ENCODE data around the gene ST6GALNAC6.

The ST6GALNAC6 gene

DNA sequence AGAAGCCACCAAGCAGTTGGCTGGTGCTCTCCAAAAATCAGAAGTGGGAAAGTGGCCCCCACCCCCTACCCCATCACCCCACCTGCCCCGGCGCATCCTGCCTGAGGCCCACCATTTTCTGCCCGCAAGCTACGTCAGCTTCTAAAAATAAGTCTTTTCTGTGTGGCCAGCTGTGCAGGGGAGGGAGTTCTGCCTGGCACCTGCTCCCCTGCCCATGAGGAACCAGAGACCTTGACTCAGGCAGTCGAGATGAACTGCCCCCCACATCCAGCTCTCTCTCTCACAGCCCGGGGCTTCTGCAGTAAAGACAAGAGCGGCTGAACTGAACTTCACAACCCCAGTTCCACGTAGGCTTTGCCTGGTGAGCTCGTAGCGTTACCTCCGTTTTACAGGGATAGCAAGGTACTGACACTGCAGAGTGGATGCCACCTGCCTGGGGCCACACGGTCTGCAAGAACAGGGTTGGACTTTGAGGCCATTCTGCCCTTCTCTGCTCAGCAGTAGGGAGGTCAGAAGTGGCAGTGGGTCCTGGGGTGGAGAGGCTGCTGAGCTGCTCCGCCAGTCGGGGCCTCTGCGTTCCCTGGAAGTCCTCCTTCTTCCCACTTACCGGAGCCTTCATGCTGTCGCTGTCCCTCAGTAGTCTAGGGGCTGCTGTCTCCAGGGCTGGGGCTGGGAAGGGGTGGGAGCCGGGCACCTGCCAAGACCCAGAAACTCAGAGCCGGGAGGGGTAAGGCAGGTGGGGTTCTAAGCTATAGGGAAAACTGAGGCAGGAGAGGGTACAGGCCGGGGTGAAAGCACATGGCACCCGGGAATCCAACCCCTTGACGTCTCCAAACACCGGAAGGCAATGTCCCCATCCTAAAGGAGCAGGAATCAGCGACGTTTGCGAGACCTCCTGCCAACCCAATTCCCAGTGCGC, 16.7 kb upstream of the ST6GALNAC6 start:
- peak; percentile 7 for DNase-seq

DNA sequence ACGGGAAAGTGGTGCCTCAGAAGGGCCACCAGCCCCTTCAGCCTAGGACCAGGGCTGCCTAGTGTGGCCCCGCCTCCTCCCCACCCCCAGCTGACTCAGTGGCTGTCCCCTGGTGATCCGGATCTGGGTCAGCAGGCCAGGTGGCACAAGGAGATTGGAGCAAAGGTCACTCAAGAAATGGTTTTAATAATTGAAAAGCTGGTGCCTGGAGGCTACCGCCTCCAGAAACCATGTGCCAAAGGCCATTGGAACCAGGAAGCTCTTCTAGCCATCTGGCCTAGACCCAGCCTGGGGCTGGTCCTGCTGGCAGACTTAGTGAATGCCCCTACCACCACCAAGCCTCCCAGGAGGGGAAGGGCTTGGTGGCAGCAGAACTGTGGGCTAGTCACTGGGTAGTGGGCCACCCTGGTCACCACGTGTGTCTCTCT, 15.9 kb upstream of the ST6GALNAC6 start:
- DNase-seq = peak; percentile 11

DNA sequence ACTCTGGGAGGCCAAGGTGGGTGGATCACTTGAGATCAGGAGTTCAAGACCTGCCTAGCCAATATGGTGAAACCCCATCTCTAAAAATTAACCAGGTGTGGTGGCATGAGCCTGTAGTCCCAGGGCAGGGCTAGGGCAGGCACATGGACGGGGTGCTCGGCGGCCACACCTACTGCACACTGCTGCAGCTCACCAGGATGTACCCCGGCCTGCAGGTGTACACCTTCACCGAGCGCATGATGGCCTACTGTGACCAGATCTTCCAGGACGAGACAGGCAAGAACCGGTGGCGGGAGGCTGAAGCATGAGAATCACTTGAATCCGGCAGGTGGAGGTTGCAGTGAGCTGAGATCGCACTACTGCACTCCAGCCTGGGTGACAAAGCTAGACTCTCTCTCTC, 14.3 kb upstream of the ST6GALNAC6 start:
- no peak for DNase-seq

DNA sequence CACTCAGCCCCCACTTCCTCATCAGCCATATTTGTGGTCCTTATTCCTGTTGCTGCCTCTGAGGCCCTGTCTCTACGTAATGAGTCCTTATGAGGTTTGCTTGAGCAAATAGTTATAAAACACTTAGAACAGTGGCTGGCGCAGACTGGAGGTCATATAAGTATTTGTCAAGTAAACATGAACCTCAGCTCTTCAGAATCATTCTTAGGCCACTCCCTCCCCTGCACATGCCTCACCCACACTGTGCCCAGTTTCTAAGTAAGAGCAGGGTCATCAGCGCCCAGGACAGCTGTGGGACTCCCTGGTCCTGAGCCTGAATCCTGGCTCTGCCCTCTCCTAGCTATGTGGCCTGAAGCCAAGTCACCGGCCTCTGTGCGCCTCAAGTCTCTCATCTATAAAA, 13.5 kb upstream of the ST6GALNAC6 start:
- no peak for DNase-seq

DNA sequence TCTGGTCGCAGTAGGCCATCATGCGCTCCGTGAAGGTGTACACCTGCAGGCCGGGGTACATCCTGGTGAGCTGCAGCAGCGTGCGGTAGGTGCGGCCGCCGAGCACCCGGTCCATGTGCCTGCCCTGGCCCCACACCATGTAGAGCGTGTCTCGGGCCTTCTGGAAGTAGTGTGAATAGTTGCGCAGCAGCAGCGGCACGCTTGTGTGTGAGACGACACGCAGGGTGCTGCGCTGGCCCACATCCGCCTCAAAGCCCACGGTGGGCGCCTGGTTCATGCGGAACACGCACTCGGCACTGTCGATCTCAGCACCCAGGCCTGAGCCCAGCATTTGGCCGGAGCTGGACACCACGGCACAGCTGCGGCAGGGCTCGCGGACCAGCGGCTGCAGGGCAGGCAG, 12.9 kb upstream of the ST6GALNAC6 start:
- no peak for DNase-seq

DNA sequence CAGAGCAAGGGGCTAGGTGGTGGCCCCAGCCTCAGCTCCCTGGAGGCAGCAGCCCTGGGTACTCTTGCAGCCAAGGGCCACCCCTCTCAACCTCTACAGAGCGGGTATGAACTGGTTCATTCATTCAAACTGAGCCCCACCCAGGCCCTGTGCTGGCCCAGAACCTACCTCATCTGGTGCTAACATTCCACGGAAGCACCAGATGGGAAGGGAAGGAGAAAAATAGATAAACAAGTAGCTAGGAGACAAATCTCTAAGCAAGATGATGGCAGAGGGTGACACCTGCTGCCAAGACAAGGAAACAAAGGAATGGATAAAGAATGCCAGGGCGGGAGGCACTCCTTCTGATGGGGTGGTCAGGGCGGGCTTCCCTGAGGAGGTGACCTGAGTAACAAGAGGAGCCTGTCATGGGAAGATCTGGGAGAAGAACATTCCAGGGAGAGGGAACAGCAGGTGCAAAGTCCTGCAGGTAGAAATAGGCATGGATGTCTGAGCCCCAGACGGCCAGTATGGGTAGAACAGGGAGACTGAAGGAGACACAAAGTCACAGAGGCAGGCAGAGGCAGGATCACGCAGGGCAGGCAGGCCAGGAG, 11.3 kb upstream of the ST6GALNAC6 start:
- DNase-seq = no peak

DNA sequence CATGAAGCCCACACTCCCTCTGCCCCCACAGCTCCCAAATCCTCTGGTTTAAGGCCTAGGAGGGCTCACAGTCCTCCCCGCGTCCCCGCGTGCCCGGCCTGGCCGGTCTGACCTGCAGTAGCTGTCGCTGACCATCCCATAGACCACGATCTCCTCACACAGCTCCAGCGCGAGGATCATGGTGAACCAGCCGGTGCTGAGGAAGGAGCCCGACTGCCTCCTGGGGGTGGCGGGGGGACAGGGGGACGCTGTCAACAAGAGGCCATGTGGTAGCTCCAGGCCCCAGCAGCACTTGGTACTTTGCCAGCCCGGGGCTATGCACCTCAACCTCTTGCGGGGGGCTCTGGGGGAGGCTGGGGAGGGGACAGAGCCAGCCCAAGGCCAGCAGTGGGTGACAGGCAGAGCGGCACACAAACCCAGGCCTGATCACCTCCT, 10.5 kb upstream of the ST6GALNAC6 start:
- no peak for DNase-seq

DNA sequence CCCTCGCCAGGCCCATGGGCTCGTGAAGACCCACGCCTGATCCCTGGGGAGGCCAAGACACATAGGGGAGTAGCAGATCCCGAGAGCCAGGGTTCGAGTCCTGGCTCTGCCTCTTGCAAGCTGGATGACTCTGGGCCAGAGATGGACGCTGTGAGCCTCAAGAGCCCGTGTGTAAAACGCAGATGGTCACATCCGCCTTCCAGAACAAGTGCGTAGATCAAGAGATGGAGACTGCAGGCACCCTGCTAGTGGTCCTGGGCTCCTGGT, 9.2 kb upstream of the ST6GALNAC6 start:
- DNase-seq = no peak

DNA sequence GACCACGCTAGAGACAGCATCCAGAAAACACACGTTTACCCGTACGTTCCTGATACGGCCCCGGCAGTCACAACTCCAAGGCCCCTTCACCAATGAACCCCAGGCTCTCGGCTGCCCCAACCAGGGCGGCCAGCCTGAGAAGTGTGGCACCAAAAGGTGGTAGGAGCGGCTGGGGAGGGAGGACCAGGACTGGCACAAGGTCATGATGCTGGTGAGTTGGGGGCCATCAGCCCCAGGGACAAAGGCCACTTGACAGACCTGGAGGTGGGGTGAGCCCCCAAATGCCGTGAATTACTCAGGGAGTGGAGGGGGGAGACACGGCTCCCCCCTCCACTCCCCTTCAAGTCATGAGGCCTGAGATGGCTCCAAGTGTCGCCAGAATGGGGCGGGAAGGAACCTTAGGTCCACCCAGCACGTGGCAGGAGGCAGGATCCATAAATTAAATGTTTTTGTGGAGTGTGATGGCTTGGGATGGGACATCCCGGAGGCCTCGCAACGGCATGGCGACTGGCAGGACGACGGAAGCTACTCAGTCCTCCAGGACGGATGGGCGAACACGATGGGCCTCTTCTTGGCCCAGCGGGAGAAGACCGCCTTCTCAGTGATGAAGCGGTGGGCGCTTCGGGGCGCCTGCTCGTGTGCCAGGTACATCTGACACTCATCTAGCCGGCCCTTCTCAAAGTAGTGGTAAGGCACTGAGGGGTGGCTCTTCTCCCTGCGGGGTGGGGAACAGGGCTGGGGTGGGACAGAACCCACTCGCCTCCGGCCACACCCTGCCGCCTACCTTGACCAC, 8.7 kb upstream of the ST6GALNAC6 start:
- no peak for DNase-seq

DNA sequence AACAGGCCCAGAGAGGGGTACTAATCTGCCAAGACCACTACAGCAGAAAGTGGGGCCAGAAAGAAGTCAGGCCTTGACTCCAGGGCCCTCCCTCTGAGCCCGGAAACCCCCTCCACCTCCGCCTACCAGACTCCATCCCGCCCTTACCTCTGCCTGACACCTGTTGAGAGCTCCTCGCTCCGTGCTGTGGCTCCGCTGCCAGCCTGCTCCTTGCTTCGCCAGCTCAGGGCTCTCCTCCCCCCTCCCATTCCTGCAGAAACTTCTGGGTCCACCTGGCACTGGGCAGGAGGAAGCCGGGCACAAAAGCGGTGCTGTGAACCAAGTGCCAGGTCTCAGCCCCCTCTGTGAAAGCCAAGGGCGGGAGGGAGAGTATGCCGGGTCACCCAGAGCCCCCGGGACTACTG, 6.4 kb upstream of the ST6GALNAC6 start:
- peak; percentile 73 for DNase-seq

DNA sequence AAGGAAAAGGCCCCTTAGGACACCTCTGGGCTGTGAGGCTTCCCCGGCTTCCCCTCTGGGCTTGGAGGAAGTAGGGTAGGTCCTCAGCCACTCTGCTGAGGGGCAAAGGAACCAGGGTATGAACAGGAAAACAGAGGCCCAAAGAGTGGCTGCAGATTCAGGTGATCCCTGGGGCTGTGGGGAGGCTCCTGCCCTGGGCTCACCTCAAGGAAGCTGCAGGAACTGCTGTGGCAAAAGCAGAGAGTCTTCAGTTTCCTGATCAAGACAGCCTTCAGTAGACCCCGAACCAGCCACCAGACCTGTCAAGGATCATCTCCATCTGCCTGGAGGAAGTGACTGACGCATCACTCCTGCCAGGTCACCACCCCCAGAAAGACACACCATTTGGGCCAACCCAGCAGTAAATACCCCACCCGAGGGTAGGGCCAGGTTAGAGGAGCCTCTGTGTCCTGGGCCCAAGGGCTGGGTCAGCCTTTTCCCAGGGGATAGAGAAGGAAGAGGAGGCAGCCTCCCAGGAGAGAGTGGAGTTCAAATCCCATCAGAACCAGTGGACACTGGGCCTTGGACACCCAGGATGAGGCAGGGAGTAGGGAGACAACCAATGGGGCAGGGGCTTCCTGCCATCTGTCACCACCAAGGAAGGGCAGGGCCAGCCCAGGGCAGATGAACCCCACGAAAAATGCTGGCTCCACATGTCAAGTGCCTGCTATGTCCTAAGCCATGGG, 5.8 kb upstream of the ST6GALNAC6 start:
- peak; percentile 60 for DNase-seq

DNA sequence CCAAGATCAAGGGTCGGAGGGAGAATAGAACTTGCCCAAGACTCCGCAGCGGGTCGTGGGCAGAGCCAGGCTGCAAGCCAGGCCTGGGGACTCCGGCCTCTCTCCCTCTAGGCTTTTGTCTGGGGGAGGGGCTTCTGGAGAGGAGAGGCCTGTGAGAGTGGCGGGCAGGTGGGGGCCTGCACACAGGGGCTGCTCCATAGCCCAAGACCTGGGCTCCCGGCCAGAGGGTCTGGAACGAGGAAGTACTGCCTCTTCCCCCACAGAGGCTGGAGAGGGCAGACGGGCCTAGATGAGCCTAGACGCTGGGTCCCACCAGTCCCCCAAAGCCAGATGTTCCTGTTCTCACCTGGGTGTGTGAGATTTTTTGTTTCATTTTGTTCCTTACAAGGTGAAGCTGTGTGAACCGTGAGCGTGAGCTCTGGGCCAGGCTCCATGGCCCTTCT, 5.2 kb upstream of the ST6GALNAC6 start:
- peak; percentile 21 for DNase-seq

DNA sequence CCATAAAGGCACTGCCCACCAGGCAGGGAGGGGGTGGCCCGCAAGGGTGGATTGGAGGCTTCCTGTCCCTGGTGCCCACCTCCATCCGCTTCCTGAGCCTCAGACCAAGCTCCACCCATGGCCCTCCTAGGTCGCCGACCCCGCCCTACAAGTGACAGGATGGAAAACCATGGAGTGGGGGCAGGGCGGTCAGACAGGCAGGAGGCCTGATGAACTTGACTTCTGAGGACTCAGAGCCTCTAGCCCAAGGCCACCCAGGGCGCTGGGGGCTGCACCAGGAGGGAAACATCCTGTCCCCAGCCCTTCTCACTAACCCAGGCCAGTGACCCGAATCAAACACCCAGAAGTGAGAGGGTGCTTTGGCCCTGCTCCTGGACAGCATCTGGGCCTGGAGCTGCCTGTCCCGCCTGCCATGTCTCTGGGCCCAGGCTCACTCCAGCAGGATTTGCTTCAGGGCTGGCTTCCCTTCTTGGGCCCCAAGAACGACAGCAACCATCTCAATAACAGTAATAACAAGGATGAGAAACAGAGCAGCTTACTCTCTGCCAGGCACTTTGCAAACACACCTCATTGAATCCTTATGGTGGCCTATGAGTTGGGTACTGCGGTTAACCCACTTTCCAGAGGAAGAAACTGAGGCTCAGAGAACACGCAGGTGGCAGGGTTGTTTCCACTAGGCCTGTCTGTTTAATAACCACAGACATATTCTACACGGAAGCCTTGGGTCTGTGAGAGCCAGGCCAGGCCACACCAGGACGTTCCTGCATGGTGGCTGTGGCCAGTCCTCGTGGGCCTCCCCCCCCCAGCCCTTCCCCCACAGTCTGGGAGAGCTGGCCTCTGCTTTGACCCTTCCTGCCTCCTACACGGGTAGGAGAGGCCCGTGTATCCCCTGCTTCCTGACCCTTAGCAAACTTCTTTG, 4.4 kb upstream of the ST6GALNAC6 start:
- peak; percentile 74 for DNase-seq

DNA sequence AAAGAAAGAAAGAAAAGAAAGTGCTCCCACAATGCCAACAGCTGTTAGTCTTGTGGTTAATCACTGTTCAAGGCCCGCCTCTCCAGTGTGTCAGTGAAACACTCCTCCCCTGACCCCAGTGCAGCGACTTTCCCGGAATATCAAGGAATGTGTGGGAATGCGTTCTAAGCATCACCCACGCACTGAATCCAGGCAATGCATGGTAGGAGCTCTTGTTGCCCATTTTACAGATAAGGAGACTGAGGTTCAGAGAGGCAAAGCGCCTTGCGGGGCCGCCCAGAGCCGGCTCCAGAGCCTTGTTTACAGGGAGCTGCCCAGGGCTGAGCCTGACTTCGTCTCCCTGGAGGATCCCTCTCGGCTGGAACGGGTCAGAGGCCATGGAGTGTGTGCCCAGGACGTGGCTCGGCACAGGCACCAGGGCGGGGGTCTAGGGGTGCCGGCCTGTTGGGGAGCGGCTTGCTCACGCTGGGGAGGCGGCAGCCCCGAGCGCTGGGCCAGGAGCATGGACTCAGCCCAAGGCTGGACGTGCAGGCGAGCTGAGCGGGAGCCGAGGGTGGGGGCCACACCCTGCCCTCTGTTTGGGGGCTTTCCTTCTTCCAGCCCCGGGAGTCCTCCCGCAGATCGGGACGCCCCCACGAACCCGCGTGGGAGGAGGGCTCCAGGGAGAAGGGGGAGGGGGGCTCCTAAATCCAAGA, 823 bp downstream of the ST6GALNAC6 start:
- DNase-seq = peak; percentile 26

DNA sequence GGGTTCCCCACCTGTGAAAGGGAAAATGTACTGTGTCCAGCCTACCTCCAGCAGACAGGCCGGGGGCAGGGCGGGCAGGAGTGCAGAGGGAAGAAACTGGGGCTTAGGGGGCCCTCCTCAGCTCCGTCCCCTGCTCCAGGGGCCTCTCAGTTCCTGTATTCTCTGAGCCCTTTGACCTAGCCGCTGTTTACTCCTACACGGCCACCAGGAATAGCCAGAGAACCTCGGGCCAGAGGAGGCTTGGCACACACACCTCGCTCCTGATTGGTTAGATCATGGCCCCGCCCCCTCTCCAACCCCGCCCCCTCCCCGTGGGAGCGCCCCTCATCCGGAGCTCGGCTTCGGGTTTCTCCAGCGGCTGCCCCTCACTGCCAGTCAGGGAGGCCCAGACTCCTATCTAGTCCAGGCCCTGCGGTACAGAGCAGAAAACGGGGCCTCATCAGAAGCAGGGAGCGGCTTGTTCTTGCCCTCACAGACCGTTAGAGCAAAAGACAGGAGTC, 2.2 kb downstream of the ST6GALNAC6 start:
- peak; percentile 26 for DNase-seq

DNA sequence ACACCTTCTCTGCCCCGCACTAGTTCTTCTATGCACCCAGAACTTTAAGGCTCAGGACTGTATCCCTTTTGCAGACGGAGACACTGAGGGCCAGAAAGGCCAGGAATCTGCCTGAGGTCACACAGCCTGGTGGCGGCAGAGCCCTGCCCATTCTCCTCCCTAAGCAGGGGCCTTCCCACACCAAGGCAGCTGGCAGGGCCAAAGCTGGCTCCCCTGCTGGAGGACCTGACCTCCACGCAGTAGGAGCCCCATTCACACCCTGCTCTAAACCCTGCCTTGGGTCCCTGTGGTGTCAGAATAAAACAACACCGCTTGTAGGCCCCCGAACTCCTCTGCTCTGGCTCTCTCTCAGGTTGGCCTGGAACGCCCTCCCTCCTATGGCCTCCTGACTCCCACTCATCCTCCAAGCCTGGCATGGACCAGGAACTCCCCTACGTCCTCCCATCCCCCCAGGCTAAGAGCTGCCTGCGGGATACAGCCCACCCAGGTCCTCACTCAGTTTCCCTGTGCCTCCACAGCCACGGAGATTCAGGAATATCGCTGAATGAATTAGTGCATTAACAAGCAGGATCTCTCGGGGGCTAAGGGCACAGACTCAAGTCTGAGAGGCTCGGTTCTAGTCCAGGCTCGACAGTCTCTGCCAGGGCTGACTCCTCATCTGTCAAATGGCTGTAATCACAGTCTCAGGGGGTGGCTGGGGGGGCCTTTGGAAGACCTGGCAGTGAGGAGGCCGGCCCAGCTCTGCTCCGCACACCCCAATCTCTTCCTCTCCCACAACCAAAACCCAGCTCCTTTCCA, 2.8 kb downstream of the ST6GALNAC6 start:
- no peak for DNase-seq

DNA sequence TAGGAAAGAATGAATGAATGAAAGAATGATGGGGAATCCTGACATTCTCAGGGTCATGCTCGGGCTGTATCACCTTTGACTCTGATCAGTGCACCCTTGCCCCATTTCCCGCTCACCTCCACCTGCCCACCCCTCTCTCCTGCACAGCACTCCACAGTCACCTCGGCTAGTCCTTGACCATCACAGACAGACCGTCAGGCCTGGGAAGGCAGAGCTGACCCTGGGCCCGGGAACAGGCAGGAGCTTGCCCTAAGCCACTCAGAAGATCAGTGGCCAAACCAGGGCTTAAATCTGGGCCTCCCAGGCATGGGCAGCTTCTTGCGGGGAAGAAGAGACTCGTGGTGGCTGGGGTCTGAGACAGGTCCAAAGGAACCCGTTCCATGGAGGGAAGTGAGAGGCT, 3.6 kb downstream of the ST6GALNAC6 start:
- DNase-seq = no peak

DNA sequence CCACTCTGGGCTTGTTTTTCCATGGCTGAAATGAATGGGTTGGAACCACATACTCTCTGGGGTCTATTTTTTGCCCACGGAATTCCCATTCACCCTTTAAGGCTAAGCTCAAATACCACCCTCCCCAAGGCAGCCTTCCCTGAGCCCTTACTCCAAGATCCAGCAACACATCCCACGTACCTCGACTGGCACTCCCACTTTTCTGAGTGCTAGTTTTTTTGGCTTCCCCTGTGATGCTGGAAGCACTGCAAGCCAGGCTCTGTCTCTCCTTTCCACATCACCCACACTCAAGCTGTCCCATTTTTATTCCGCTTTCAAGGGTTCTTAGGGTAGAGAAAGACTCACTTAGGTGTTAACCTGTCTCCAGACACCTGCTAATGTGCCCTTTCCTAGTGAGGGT, 6.0 kb downstream of the ST6GALNAC6 start:
- no peak for DNase-seq

DNA sequence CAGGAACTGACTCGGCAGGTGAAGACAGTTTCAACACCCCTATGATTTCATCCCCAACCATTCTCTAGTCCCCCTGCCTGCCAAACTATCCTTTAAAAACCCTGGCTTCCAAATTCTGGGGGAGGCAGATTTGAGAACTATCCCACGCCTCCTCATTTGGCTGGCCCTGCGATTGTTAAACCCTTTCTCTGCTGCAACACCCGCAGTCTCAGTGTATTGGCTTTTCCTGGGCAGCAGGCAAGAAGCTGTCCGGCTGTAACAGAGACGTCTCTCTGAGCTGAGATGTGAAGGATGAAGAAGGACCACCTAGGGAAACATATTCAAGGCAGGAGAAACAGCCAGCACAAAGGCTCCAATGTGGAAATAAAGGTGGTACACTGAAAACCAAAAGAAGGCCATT, 6.6 kb downstream of the ST6GALNAC6 start:
- DNase-seq = no peak

DNA sequence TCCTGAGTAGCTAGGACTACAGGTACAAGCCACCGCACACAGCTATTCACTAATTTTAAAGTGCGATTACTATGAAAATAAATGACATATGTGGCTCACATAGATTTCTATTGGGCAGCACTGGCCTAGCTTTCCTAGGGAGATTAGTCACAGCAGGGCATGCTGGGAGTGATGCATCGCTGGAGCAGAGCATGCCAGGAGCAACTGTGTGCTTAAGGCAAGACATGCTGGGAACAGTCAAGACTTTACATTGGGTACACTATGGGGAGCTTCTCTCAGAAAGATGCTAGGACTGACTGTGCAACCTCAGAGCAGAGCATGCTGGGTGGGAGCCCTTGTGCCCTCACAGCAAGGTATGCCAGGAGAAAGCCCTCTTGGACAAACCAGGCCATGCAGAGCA, 9.3 kb downstream of the ST6GALNAC6 start:
- DNase-seq = no peak
